NCI-H460 (cell line): Measurements from ENCODE around the gene MRPS26. TPM values are rescaled to one million over a fixed set of nuclear protein-coding genes. Genes with fewer than 3 reads are reported as not detected.
"Not testable (repeated sequence)": the region's sequence is repeated elsewhere in the genome, so short reads cannot be mapped to it uniquely, and the experiment has no call there.

ENCODE experiments used
- DNase-seq: peaks from one replicate; pipeline ENCODE4 v3.0.0-alpha.2; 2016; ENCODE audit warnings: low read depth; ENCODE audit errors: extremely low read depth
- polyA plus RNA-seq: library from polyadenylated mRNA; depleted of rRNA; stranded (reverse); fragments of >200 nt; gene quantifications from 2 replicates; pipeline ENCODE4 v1.2.3, GENCODE V29; 2014; cell fraction: nucleus; rRNA removed
- total RNA-seq: library from RNA; depleted of rRNA; stranded (reverse); fragments of >200 nt; shearing (Covaris generic); gene quantifications from 2 replicates; pipeline ENCODE4 v1.2.3, GENCODE V29; 2014; rRNA removed

MRPS26 gene
- total RNA-seq: 78.4 and 82.0 TPM in 2 replicates
- 155 and 176 TPM in 2 replicates for polyA plus RNA-seq

- DNase-seq: peak; percentile 82
Observed at GRCh38 chr20:3045816-3046676, at the start of gene MRPS26. TSS of gene MRPS26 (plus strand) at chr20:3046052. CDS start at chr20:3046069, 17 bp downstream.

- DNase-seq: no peak
Observed at GRCh38 chr20:2998728-2999127, 47.1 kb upstream of the MRPS26 start.

GRCh38 chr20:3000852-3001523 lies 44.9 kb upstream of the MRPS26 start:
- peak; percentile 24 for DNase-seq

- no peak for DNase-seq
Observed at GRCh38 chr20:3003416-3003815, 42.4 kb upstream of the MRPS26 start.

- DNase-seq: no peak
Observed at GRCh38 chr20:3010985-3011723, 34.7 kb upstream of the MRPS26 start.

- DNase-seq: no peak
Observed at GRCh38 chr20:3011752-3012151, 34.1 kb upstream of the MRPS26 start.

- no peak for DNase-seq
Observed at GRCh38 chr20:3013771-3014170, 32.1 kb upstream of the MRPS26 start.

GRCh38 chr20:3014179-3014578 lies 31.7 kb upstream of the MRPS26 start:
- DNase-seq: no peak

GRCh38 chr20:3014662-3015061 lies 31.2 kb upstream of the MRPS26 start:
- no peak for DNase-seq

- DNase-seq: not testable (repeated sequence)
Observed at GRCh38 chr20:3015302-3015701, 30.6 kb upstream of the MRPS26 start.

- no peak for DNase-seq
Observed at GRCh38 chr20:3021327-3021726, 24.5 kb upstream of the MRPS26 start.

GRCh38 chr20:3021777-3022176 lies 24.1 kb upstream of the MRPS26 start:
- no peak for DNase-seq

- DNase-seq: not testable (repeated sequence)
Observed at GRCh38 chr20:3022559-3023490, 23.0 kb upstream of the MRPS26 start.

- no peak for DNase-seq
Observed at GRCh38 chr20:3027987-3028386, 17.9 kb upstream of the MRPS26 start.

GRCh38 chr20:3031524-3032147 lies 14.2 kb upstream of the MRPS26 start:
- DNase-seq: no peak

GRCh38 chr20:3032624-3033023 lies 13.2 kb upstream of the MRPS26 start:
- no peak for DNase-seq

- no peak for DNase-seq
Observed at GRCh38 chr20:3037654-3038053, 8.2 kb upstream of the MRPS26 start.

GRCh38 chr20:3038454-3038853 lies 7.4 kb upstream of the MRPS26 start:
- no peak for DNase-seq

GRCh38 chr20:3039426-3039825 lies 6.4 kb upstream of the MRPS26 start:
- no peak for DNase-seq

- no peak for DNase-seq
Observed at GRCh38 chr20:3040086-3040485, 5.8 kb upstream of the MRPS26 start.
